Measurements from ENCODE around the gene AIFM1. TPM values are rescaled to one million over a fixed set of nuclear protein-coding genes. Genes with fewer than 3 reads are reported as not detected.

The AIFM1 gene
- total RNA-seq, 1 donor from 2014 or later, result 0.75 TPM

DNA sequence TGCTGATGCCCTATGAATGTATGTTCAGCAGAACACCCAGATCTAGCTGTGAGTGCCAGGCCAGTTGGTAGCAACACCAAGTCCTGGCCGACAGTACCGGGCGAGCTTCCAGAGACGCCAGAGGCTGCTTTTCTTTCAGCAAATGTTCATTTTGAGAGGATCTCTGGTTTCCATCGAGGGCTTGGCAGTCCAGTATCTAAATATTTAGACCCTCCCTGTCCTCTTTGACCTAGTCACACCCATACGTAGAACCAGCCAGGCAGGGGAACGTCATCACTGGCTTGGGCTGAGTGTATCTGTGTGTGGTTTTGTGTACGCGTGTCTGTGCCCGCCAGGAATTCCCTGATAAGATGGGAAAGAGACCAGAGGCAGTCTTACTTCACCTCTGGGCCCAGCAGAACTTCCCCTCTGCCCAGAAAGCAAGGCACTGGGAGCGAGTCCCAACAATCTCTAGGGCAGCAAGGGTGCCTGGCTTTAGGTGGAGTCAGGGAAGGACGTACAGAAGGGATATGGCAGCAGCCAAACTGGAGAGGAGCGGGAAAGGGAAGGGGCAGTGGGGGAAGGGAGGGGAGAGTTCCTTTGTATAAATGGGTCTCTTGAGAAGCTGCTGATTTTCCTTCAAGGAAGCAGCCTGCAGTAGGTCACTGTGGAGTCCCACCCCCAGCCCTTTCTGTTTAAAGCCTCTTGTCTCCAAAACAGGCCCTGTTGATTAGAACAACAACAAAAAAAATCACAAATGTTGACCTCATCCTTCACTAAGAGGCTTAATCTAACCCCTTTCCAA is 40.4 kb downstream of the AIFM1 start:
- Histone ChIP-seq H3K27me3 (no peaks in the 10 kb centered on the region), H3K27ac (peak overlapping the region; percentile 67 to 72), H3K4me1 (peaks cover 0 to 3% of the 10 kb centered on the region in 2 donors), H3K36me3 (peaks cover 0 to 3% of the 10 kb centered on the region in 2 donors), H3K9me3 (no peaks in the 10 kb centered on the region), H3K4me3 (no peak overlapping the region)
- intact Hi-C loops (cut with DNase I), result loop anchor here (2.0 kb wide), 1 partner anchor 16 kb away; no protein-coding TSS in a partner anchor
- DNase-seq (ENCODE audit: low spot score in 2 of 2), result peak; percentile 45 to 83
- TF ChIP-seq, protein P1, sequence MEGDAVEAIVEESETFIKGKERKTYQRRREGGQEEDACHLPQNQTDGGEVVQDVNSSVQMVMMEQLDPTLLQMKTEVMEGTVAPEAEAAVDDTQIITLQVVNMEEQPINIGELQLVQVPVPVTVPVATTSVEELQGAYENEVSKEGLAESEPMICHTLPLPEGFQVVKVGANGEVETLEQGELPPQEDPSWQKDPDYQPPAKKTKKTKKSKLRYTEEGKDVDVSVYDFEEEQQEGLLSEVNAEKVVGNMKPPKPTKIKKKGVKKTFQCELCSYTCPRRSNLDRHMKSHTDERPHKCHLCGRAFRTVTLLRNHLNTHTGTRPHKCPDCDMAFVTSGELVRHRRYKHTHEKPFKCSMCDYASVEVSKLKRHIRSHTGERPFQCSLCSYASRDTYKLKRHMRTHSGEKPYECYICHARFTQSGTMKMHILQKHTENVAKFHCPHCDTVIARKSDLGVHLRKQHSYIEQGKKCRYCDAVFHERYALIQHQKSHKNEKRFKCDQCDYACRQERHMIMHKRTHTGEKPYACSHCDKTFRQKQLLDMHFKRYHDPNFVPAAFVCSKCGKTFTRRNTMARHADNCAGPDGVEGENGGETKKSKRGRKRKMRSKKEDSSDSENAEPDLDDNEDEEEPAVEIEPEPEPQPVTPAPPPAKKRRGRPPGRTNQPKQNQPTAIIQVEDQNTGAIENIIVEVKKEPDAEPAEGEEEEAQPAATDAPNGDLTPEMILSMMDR (IDR thresholded peaks at IDR 0.05), result no peak

DNA sequence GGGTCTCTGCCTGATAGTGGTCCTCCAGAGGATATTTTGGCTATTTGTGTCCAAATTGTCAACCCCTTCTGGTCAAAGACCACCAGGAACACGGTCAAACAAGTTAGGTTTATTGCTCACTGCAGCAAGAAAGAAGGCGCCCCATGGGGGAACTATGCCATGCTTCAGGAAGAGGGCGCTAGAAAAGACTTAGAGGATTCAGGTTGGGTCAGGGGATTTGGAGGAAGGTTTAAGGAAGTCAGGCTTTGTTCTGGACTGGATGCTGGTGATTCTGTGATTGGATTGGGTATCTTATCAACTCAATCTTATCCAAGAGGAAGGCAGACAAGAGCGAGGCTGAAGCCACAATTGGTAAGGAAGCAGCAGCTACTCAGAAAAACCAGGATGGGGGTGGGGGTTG is 41.1 kb downstream of the AIFM1 start:
- Histone ChIP-seq H3K36me3 (no peaks in the 10 kb centered on the region), H3K27ac (peak overlapping the region; percentile 67 to 72), H3K27me3 (no peaks in the 10 kb centered on the region), H3K9me3 (no peaks in the 10 kb centered on the region), H3K4me1 (peaks cover 0 to 3% of the 10 kb centered on the region in 2 donors), H3K4me3 (no peak overlapping the region)
- no peak for DNase-seq (ENCODE audit: low spot score in 2 of 2)
- intact Hi-C loops (cut with DNase I), result loop anchor here (2.0 to 5.0 kb wide), 2 partner anchors 16 to 197 kb away; no protein-coding TSS in a partner anchor
- TF ChIP-seq, protein P1 (IDR thresholded peaks at IDR 0.05), result no peak

DNA sequence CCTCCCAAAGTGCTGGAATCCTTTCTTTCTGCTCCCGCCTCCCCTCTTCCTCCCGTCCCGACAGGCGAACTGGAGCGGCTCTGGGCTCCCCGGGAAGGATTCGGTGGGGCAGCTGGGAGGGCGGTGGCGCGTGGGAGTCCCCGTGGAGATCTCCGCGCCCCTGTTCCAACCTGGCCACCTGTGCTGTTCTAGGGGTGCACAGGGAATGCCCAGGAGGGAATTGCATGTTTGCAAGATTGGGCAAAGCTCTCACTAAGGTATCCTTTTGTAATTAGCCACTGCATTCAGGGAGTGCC is 44.2 kb downstream of the AIFM1 start:
- DNase-seq (ENCODE audit: low spot score in 2 of 2), result no peak
- intact Hi-C loops (cut with DNase I), result loop anchor here (5.0 kb wide), 1 partner anchor 194 kb away; no protein-coding TSS in a partner anchor
- TF ChIP-seq, protein P1 (IDR thresholded peaks at IDR 0.05), result no peak
- H3K9me3 ChIP-seq, result no peaks in the 10 kb centered on the region
- H3K27ac ChIP-seq, result peak overlapping the region; percentile 71 to 72
- no peaks in the 10 kb centered on the region for H3K27me3 ChIP-seq
- no peaks in the 10 kb centered on the region for H3K36me3 ChIP-seq
- peak overlapping the region; percentile 36 to 56 for H3K4me3 ChIP-seq
- peaks cover 0 to 3% of the 10 kb centered on the region in 2 donors for H3K4me1 ChIP-seq

DNA sequence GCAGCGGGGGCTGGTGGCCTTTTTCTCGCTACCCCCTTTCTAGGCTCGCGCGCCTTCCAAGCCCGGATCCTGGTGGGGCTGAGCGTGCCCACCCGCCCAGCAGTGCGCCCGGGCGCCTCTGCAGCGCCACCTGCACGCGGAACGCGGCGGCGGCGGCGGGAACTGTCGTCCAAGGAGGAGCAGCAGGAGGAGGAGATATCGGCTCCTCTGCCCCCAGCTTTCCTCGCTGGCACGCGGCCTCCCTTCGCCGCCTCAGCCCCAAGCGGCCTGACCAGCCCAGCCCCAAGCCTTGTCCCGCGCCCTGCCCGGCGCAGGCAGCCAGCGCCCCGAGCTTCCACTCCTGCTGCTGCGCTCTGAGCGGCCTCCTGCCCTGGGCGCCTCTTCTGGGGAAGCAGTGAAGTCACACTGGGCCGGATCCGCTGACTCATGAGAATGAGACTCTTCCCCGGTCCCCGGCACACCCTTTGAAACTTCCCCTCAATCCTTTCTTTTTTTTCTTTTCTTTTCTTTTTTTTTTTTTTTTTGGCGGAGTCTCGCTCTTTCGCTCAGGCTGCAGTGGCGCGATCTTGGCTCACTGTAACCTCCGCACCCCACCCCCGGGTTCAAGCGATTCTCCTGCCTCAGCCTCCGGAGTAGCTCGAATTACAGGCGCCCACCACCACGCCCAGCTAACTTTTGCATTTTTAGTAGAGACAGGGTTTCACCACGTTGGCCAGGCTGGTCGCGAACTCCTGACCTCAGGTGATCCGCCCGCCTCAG is 44.7 kb downstream of the AIFM1 start:
- Histone ChIP-seq H3K27me3 (no peaks in the 10 kb centered on the region), H3K4me1 (peaks cover 0 to 3% of the 10 kb centered on the region in 2 donors), H3K9me3 (no peaks in the 10 kb centered on the region), H3K27ac (peak overlapping the region; percentile 71 to 72), H3K36me3 (no peaks in the 10 kb centered on the region), H3K4me3 (peak overlapping the region; percentile 36 to 56)
- peak in 1 of 2 donors; percentile 88 for DNase-seq (ENCODE audit: low spot score in 2 of 2)
- intact Hi-C loops (cut with DNase I), result loop anchor here (1.0 to 5.0 kb wide), 3 partner anchors 12 to 194 kb away; no protein-coding TSS in a partner anchor
- TF ChIP-seq, protein P1 (IDR thresholded peaks at IDR 0.05), result peak; percentile 53 to 78 (median 65)

DNA sequence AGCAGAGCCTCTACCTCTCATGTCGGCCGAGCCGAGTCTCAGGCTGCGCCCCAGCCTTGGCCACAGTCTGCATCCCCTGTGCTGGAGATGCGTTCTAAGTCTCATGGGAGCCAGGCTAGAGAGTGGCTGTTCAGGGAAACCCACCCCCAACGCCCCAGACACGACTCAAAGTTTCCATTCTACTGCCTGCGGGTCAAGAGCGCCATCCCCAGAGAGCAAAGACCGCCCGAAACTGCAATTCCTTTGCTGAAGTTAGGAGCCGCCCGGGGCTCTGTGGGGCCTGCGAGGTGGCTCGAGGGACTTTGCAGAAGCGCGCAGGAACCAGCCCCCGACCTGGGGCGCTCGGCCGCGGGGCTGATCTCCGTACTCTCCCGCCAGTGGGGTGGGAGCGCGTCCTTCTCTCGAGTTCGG is 45.3 kb downstream of the AIFM1 start:
- H3K4me1 ChIP-seq, result peaks cover 0 to 3% of the 10 kb centered on the region in 2 donors
- H3K27me3 ChIP-seq, result no peaks in the 10 kb centered on the region
- H3K36me3 ChIP-seq, result no peaks in the 10 kb centered on the region
- no peaks in the 10 kb centered on the region for H3K9me3 ChIP-seq
- TF ChIP-seq, protein P1 (IDR thresholded peaks at IDR 0.05), result no peak
- intact Hi-C loops (cut with DNase I), result loop anchor here (1.0 to 5.0 kb wide), 3 partner anchors 11 to 193 kb away; no protein-coding TSS in a partner anchor
- H3K27ac ChIP-seq, result peak overlapping the region; percentile 71 to 72
- no peak for DNase-seq (ENCODE audit: low spot score in 2 of 2)
- H3K4me3 ChIP-seq, result peak overlapping the region; percentile 36 to 56

All from ascending aorta (tissue), 2 donors.